ENCODE results near the gene JADE2. TPM values are rescaled to one million over a fixed set of nuclear protein-coding genes. Genes with fewer than 3 reads are reported as not detected.
"Not testable (repeated sequence)": the region's sequence is repeated elsewhere in the genome, so short reads cannot be mapped to it uniquely, and the experiment has no call there.

JADE2 gene
- total RNA-seq, 8 experiments from 2014 or later: 0.46 to 20.7 (median 7.6) TPM

- in situ Hi-C loops (cut with MboI; ENCODE audit: low pct_unique_long_range_greater_than_20kb in 2 of 9, low sequenced_read_pairs in 9 of 9, unreplicated experiment in 9 of 9): loop anchor here in 1 of 9 experiments (25.0 kb wide), 1 partner anchor 99 kb away; the partner anchor contains the start of gene CDKN2AIPNL
- WGBS, 10 experiments: 40 to 83% (median 80%) methylated on average over 1 to 6 of the region's 9 CpGs; no CpG with 5 or more reads in 5 of the 10 experiments
- peak in 4 of 8 experiments; percentile 3 to 42 (median 30) for ATAC-seq (replicated peaks in 6 of 8)
- Histone ChIP-seq H3K4me1 (replicated peaks in 1 of 2) (peaks cover 0 to 12% of the 10 kb centered on the region in 2 donors), H3K27ac (no peak overlapping the region), H3K4me3 (no peak overlapping the region)
Observed at GRCh38 chr5:134510970-134511795, 14.3 kb upstream of the JADE2 start.

DNA sequence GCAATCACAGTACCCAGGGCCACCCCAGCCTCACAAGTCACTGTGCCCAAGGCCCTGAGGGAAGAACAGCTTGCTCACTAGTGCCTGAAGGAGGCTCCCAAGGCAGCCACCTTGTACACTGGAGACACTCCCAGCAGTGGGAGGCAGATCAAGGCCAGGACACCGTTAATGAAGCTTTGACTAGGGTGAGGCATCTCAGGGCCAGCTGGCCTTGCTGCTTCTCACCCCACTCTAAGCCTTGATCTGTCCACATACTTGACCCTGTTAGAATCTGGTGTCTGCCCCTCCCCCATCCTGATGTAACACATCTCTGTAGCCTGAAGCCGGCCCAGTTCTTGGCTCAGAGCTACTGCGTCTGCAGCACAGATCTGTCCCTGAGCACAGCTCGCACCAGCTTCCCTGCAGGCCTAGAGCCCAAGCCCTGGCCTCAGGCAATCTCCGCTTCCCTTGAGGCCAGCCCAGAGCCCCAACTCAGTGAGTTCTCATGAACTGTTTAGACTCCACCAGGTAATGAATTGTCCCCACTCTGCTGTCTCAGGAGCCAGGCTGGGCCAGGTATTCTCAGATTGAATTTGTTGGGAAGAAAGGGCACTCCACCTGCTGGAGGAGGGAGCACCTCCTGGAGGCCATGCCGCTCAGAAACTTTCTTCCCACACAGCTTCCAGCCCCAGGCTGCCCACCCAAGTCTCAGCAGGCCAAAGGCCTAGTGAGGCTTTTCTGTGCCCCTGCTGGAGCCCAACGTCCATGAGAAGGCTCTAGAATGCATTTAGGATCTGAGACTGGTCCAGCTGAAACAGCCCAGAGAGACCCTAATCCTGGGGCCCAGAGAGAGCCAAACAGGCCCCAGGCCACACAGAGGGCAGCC, 13.4 kb upstream of the JADE2 start:
- in situ Hi-C loops (cut with MboI; ENCODE audit: low pct_unique_long_range_greater_than_20kb in 2 of 9, low sequenced_read_pairs in 9 of 9, unreplicated experiment in 9 of 9): loop anchor here in 1 of 9 experiments (25.0 kb wide), 1 partner anchor 100 kb away; the partner anchor contains the start of gene CDKN2AIPNL
- Histone ChIP-seq H3K4me1 (replicated peaks in 1 of 2) (peaks cover 0 to 6% of the 10 kb centered on the region in 2 donors), H3K27ac (no peak overlapping the region), H3K4me3 (no peak overlapping the region)
- peak; percentile 55 to 91 (median 63) for ATAC-seq (replicated peaks in 6 of 8)
- WGBS, 10 experiments: 0 to 93% (median 61%) methylated on average over 1 to 6 of the region's 7 CpGs; no CpG with 5 or more reads in 4 of the 10 experiments

- in situ Hi-C loops (cut with MboI; ENCODE audit: low pct_unique_long_range_greater_than_20kb in 2 of 9, low sequenced_read_pairs in 9 of 9, unreplicated experiment in 9 of 9): loop anchor here in 1 of 9 experiments (25.0 kb wide), 1 partner anchor 100 kb away; the partner anchor contains the start of gene CDKN2AIPNL
- Histone ChIP-seq H3K27ac (no peak overlapping the region), H3K4me1 (replicated peaks in 1 of 2) (peaks cover 0 to 6% of the 10 kb centered on the region in 2 donors), H3K4me3 (no peak overlapping the region)
- 23 to 84% (median 69%) methylated on average over 2 to 3 of the region's 5 CpGs; no CpG with 5 or more reads in 4 of the 10 experiments for WGBS, 10 experiments
- ATAC-seq (replicated peaks in 6 of 8): no peak
Observed at GRCh38 chr5:134512661-134512999, 12.8 kb upstream of the JADE2 start.

DNA sequence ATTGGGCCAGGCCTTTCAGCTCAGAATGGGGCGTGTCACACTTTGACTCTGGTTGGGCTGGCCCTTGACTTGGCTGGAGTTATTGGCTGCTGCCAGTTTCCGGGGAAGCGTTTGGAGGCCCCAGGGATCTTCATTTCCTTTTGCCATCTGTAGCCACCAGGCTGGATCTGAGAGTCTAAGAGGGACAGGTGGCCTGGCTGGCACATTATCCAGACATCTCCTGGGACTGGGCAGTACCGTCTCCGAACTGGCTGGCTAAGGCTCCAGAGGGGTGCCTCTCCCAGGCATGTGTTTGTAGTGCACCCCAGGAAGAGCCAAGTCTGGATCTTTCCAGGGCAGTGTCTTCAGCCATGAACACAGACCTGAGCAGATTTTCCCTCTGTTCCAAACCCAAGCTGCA, 9.7 kb upstream of the JADE2 start:
- WGBS, 10 experiments: 68 to 100% (median 84%) methylated on average over 1 to 3 of the region's 5 CpGs; no CpG with 5 or more reads in 4 of the 10 experiments
- Histone ChIP-seq H3K4me1 (replicated peaks in 1 of 2) (peaks cover 0 to 6% of the 10 kb centered on the region in 2 donors), H3K27ac (no peak overlapping the region), H3K4me3 (no peak overlapping the region)
- no peak for ATAC-seq (replicated peaks in 6 of 8)
- in situ Hi-C loops (cut with MboI; ENCODE audit: low pct_unique_long_range_greater_than_20kb in 2 of 9, low sequenced_read_pairs in 9 of 9, unreplicated experiment in 9 of 9): loop anchor here in 1 of 9 experiments (25.0 kb wide), 1 partner anchor 104 kb away; the partner anchor contains the start of gene CDKN2AIPNL

GRCh38 chr5:134516984-134517383, 8.5 kb upstream of the JADE2 start:
- ATAC-seq (replicated peaks in 6 of 8); H3K4me1 ChIP-seq (replicated peaks in 1 of 2); H3K4me3 ChIP-seq; H3K27ac ChIP-seq: not testable (repeated sequence)
- in situ Hi-C loops (cut with MboI; ENCODE audit: low pct_unique_long_range_greater_than_20kb in 2 of 9, low sequenced_read_pairs in 9 of 9, unreplicated experiment in 9 of 9): loop anchor here in 1 of 9 experiments (25.0 kb wide), 1 partner anchor 105 kb away; the partner anchor contains the start of gene CDKN2AIPNL
- WGBS, 10 experiments: 79 to 100% (median 92%) methylated on average over 2 to 8 of the region's 8 CpGs; no CpG with 5 or more reads in 4 of the 10 experiments

GRCh38 chr5:134517553-134517952, 7.9 kb upstream of the JADE2 start:
- in situ Hi-C loops (cut with MboI; ENCODE audit: low pct_unique_long_range_greater_than_20kb in 2 of 9, low sequenced_read_pairs in 9 of 9, unreplicated experiment in 9 of 9): loop anchor here in 1 of 9 experiments (25.0 kb wide), 1 partner anchor 105 kb away; the partner anchor contains the start of gene CDKN2AIPNL
- Histone ChIP-seq H3K4me1 (replicated peaks in 1 of 2) (no peaks in the 10 kb centered on the region), H3K27ac (no peak overlapping the region), H3K4me3 (no peak overlapping the region)
- ATAC-seq (replicated peaks in 6 of 8): no peak
- 60 to 100% (median 80%) methylated on average over 1 to 4 of the region's 5 CpGs; no CpG with 5 or more reads in 3 of the 10 experiments for WGBS, 10 experiments

- WGBS, 10 experiments: 0 to 83% (median 61%) methylated on average over 1 to 2 of the region's 2 CpGs; no CpG with 5 or more reads in 3 of the 10 experiments
Observed at GRCh38 chr5:134519989-134520388, 5.5 kb upstream of the JADE2 start.

DNA sequence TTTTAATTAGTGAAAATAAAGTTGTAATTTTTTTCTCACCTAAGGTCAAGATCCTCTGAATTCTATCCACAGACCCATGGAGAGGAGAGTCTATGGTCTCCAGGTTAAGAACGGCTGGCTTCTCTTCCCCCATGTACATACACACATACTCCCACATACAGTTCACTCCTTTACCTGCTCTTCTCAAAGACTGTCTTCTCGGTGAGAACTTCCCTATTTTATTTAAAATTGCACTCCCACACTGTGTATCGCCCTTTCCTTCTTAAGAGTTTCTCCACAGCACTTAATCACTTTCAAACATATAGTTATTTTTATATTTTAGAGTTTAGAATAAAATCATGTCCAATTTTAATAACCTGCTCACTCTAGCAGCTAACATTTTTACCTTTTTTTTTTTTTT, 3.6 kb upstream of the JADE2 start:
- 20 to 100% (median 56%) methylated on average over 1 to 3 of the region's 3 CpGs for WGBS, 10 experiments
- in situ Hi-C loops (cut with MboI; ENCODE audit: low pct_unique_long_range_greater_than_20kb in 2 of 9, low sequenced_read_pairs in 9 of 9, unreplicated experiment in 9 of 9): loop anchor here in 2 of 9 experiments (10.0 to 25.0 kb wide), 2 partner anchors 107 to 110 kb away; partner anchors contain the start of gene CDKN2AIPNL (in 2 of the 2)
- peaks cover 0 to 2% of the 10 kb centered on the region in 2 donors for H3K4me1 ChIP-seq (replicated peaks in 1 of 2)
- no peak for ATAC-seq (replicated peaks in 6 of 8)
- H3K4me3 ChIP-seq: no peak overlapping the region
- H3K27ac ChIP-seq: no peak overlapping the region

More at GRCh38 chr5:134519989-134520388, 5.5 kb upstream of the JADE2 start:
- Histone ChIP-seq H3K4me1 (replicated peaks in 1 of 2) (peaks cover 0 to 2% of the 10 kb centered on the region in 2 donors), H3K4me3 (no peak overlapping the region), H3K27ac (no peak overlapping the region)
- ATAC-seq (replicated peaks in 6 of 8): no peak
- in situ Hi-C loops (cut with MboI; ENCODE audit: low pct_unique_long_range_greater_than_20kb in 2 of 9, low sequenced_read_pairs in 9 of 9, unreplicated experiment in 9 of 9): loop anchor here in 2 of 9 experiments (10.0 to 25.0 kb wide), 2 partner anchors 105 to 108 kb away; partner anchors contain the start of gene CDKN2AIPNL (in 2 of the 2)

GRCh38 chr5:134523543-134524271, 1.8 kb upstream of the JADE2 start:
- WGBS, 10 experiments: 17 to 93% (median 68%) methylated on average over 3 to 7 of the region's 13 CpGs; no CpG with 5 or more reads in 1 of the 10 experiments
- no peak for ATAC-seq (replicated peaks in 6 of 8)
- Histone ChIP-seq H3K27ac (peak overlapping the region in 1 of 2 donors; percentile 72), H3K4me3 (peak overlapping the region; percentile 53 to 99 (median 72)), H3K4me1 (replicated peaks in 1 of 2) (peaks cover 3 to 10% of the 10 kb centered on the region in 2 donors)
- in situ Hi-C loops (cut with MboI; ENCODE audit: low pct_unique_long_range_greater_than_20kb in 2 of 9, low sequenced_read_pairs in 9 of 9, unreplicated experiment in 9 of 9): loop anchor here in 2 of 9 experiments (10.0 to 25.0 kb wide), 2 partner anchors 109 to 111 kb away; partner anchors contain the start of gene CDKN2AIPNL (in 2 of the 2)

GRCh38 chr5:134524272-134524825, 1.1 kb upstream of the JADE2 start:
- Histone ChIP-seq H3K27ac (peak overlapping the region in 1 of 2 donors; percentile 72), H3K4me1 (replicated peaks in 1 of 2) (peaks cover 3 to 10% of the 10 kb centered on the region in 2 donors), H3K4me3 (peak overlapping the region; percentile 53 to 99 (median 72))
- peak in 5 of 8 experiments; percentile 4 to 8 (median 7) for ATAC-seq (replicated peaks in 6 of 8)
- in situ Hi-C loops (cut with MboI; ENCODE audit: low pct_unique_long_range_greater_than_20kb in 2 of 9, low sequenced_read_pairs in 9 of 9, unreplicated experiment in 9 of 9): loop anchor here in 2 of 9 experiments (10.0 to 25.0 kb wide), 2 partner anchors 110 to 112 kb away; partner anchors contain the start of gene CDKN2AIPNL (in 2 of the 2)
- 0% methylated on average over 2 to 5 of the region's 40 CpGs; no CpG with 5 or more reads in 7 of the 10 experiments for WGBS, 10 experiments
